ENCODE measurements around the gene CACNA2D4. TPM values are rescaled to one million over a fixed set of nuclear protein-coding genes. Genes with fewer than 3 reads are reported as not detected.

Gene CACNA2D4
- total RNA-seq, 1 donor from 2014 or later: 0.87 TPM

DNA sequence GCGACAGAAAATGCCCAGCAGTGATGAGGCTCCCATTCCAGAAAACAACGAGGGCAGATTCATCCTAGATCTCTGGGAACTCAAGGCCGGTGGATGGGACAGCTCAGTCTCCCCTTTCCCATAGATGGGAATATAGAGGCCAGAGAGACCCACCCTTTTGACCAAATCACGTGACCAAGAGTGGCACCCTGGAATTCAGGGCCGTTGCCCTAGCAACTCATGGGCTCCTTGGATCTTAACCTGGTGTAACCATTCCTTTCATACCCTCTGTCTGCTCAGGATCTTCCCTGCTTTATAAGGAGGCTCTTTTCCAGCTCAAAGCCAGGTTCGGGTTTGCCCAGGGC lies 106.5 kb downstream of the CACNA2D4 start:
- no peak overlapping the region for H3K27ac Mint-ChIP-seq
- peaks cover 4% of the 10 kb centered on the region for H3K4me1 Mint-ChIP-seq (ENCODE audit: unreplicated experiment)
- peaks cover 38% of the 10 kb centered on the region for H3K27me3 Mint-ChIP-seq
- no peaks in the 10 kb centered on the region for H3K36me3 Mint-ChIP-seq
- no peak for DNase-seq (ENCODE audit: extremely low spot score, unreplicated experiment)
- no peak overlapping the region for H3K4me3 Mint-ChIP-seq
- TF ChIP-seq, protein P1, sequence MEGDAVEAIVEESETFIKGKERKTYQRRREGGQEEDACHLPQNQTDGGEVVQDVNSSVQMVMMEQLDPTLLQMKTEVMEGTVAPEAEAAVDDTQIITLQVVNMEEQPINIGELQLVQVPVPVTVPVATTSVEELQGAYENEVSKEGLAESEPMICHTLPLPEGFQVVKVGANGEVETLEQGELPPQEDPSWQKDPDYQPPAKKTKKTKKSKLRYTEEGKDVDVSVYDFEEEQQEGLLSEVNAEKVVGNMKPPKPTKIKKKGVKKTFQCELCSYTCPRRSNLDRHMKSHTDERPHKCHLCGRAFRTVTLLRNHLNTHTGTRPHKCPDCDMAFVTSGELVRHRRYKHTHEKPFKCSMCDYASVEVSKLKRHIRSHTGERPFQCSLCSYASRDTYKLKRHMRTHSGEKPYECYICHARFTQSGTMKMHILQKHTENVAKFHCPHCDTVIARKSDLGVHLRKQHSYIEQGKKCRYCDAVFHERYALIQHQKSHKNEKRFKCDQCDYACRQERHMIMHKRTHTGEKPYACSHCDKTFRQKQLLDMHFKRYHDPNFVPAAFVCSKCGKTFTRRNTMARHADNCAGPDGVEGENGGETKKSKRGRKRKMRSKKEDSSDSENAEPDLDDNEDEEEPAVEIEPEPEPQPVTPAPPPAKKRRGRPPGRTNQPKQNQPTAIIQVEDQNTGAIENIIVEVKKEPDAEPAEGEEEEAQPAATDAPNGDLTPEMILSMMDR (conservative IDR thresholded peaks at IDR 0.05): no peak
- H3K9me3 Mint-ChIP-seq: no peaks in the 10 kb centered on the region

DNA sequence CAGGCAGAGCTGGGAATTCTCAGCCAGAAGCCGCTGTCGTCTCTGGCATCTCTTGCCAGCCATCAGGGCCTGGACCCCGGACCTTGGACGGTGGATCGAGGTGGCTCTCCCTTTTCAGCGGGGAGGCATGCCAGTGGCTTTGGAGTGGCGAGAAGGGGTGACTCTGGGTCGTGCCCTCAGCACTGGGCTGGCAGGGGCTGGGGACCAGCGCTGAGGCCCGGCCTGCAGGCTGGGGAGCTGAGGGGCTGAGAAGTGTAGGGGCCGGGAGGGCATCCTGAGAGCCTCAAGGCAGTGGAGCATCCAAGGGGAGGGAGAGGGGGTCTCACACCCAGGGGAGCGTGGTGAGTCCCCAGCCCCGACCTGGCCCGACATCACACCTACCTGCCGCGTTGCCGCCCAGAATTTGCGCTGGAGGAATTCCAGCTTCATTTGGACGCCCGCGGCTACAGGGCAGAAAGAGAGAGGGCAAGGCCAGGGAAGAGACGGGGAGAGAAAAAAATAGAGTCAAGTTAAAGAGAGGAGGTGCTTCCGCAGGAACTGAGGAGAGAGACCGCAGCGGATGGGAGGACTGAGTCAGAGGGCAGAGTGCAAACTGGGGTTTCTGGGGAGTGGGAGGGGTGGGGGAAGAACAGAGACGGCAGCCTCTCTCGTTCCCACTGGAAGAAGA lies 107.0 kb downstream of the CACNA2D4 start:
- H3K27me3 Mint-ChIP-seq: peaks cover 35% of the 10 kb centered on the region
- H3K9me3 Mint-ChIP-seq: no peaks in the 10 kb centered on the region
- H3K4me1 Mint-ChIP-seq (ENCODE audit: unreplicated experiment): peaks cover 4% of the 10 kb centered on the region
- H3K27ac Mint-ChIP-seq: no peak overlapping the region
- H3K4me3 Mint-ChIP-seq: no peak overlapping the region
- H3K36me3 Mint-ChIP-seq: no peaks in the 10 kb centered on the region
- TF ChIP-seq, protein P1 (conservative IDR thresholded peaks at IDR 0.05): no peak
- DNase-seq (ENCODE audit: extremely low spot score, unreplicated experiment): no peak

DNA sequence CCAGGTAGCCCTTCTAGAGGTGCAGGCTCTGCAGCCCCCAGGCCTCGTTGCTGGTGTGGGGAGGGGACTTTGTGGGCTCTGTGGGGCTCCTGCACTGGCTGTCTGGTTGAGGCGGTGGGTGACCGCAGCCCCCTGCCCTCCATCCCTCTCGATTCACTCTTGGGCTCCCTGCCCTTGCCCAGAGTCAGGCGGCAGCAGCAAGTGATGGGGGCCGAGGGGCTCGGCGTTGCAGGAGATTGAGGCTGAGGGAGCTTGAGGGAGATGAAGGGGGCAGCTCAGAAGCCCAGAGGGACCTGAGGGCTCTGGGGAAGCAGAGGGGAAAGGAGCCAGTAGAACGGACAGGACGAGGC lies 107.5 kb downstream of the CACNA2D4 start:
- TF ChIP-seq, protein P1 (conservative IDR thresholded peaks at IDR 0.05): no peak
- Mint-ChIP-seq H3K4me3 (no peak overlapping the region), H3K27me3 (peaks cover 31% of the 10 kb centered on the region), H3K27ac (no peak overlapping the region), H3K4me1 (ENCODE audit: unreplicated experiment) (peaks cover 4% of the 10 kb centered on the region), H3K9me3 (no peaks in the 10 kb centered on the region), H3K36me3 (no peaks in the 10 kb centered on the region)
- DNase-seq (ENCODE audit: extremely low spot score, unreplicated experiment): no peak

GRCh38 chr12:1810201-1810930 lies 108.1 kb downstream of the CACNA2D4 start:
- Mint-ChIP-seq H3K4me1 (ENCODE audit: unreplicated experiment) (peaks cover 4% of the 10 kb centered on the region), H3K36me3 (no peaks in the 10 kb centered on the region), H3K9me3 (no peaks in the 10 kb centered on the region), H3K27ac (no peak overlapping the region), H3K27me3 (peaks cover 26% of the 10 kb centered on the region), H3K4me3 (no peak overlapping the region)
- TF ChIP-seq, protein P1 (conservative IDR thresholded peaks at IDR 0.05): no peak
- no peak for DNase-seq (ENCODE audit: extremely low spot score, unreplicated experiment)

GRCh38 chr12:1809591-1810190 lies 108.8 kb downstream of the CACNA2D4 start:
- H3K27ac Mint-ChIP-seq: no peak overlapping the region
- H3K36me3 Mint-ChIP-seq: no peaks in the 10 kb centered on the region
- peaks cover under 1% of the 10 kb centered on the region for H3K9me3 Mint-ChIP-seq
- peaks cover 20% of the 10 kb centered on the region for H3K27me3 Mint-ChIP-seq
- no peak overlapping the region for H3K4me3 Mint-ChIP-seq
- no peak for DNase-seq (ENCODE audit: extremely low spot score, unreplicated experiment)
- TF ChIP-seq, protein P1 (conservative IDR thresholded peaks at IDR 0.05): no peak
- peaks cover 4% of the 10 kb centered on the region for H3K4me1 Mint-ChIP-seq (ENCODE audit: unreplicated experiment)
